Measurements from ENCODE around the gene LIN37.

- TF ChIP-seq, protein P1, sequence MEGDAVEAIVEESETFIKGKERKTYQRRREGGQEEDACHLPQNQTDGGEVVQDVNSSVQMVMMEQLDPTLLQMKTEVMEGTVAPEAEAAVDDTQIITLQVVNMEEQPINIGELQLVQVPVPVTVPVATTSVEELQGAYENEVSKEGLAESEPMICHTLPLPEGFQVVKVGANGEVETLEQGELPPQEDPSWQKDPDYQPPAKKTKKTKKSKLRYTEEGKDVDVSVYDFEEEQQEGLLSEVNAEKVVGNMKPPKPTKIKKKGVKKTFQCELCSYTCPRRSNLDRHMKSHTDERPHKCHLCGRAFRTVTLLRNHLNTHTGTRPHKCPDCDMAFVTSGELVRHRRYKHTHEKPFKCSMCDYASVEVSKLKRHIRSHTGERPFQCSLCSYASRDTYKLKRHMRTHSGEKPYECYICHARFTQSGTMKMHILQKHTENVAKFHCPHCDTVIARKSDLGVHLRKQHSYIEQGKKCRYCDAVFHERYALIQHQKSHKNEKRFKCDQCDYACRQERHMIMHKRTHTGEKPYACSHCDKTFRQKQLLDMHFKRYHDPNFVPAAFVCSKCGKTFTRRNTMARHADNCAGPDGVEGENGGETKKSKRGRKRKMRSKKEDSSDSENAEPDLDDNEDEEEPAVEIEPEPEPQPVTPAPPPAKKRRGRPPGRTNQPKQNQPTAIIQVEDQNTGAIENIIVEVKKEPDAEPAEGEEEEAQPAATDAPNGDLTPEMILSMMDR (IDR thresholded peaks at IDR 0.05): no peak
- no peak for TF ChIP-seq SIN3A (IDR thresholded peaks at IDR 0.05; ENCODE audit: borderline replicate concordance, insufficient read depth, low read depth, low read length)
- TF ChIP-seq TCF7L2 (IDR thresholded peaks at IDR 0.05; ENCODE audit: low read depth, low read length): no peak
- no peak for TF ChIP-seq REST (IDR thresholded peaks at IDR 0.05; ENCODE audit: insufficient read depth in 1 of 2, low read depth in 2 of 2, low read length in 1 of 2)
- TF ChIP-seq POLR2AphosphoS5 (IDR thresholded peaks at IDR 0.05; ENCODE audit: low read depth, low read length): no peak
These were observed 25.5 kb upstream of the LIN37 start for GRCh38 chr19:35722897-35723296.

Measured in Panc1 (cell line).